Frontal cortex (tissue), 4 donors: ENCODE results near the gene TMEM39A. TPM values are rescaled to one million over a fixed set of nuclear protein-coding genes. Genes with fewer than 3 reads are reported as not detected.

Source experiments
- DNase-seq, 2 donors: peaks; one replicate each; pipeline ENCODE4 v3.0.0; 2012; ENCODE audit warnings: low spot score in 2 of 2
- FAIRE-seq: peaks from 2 replicates; lab custom pipeline; 2012; peaks lifted over from hg19 to GRCh38; lab: Jason Lieb, UNC
- total RNA-seq: library from RNA; depleted of rRNA; stranded (reverse); fragments of >200 nt; gene quantifications from one replicate; pipeline ENCODE4 v1.2.3, GENCODE V29; 2014
- donor health status: control.
- donor health status: control.
- donor health status: control.

Gene TMEM39A
- total RNA-seq, 1 donor from 2014 or later = 9.8 TPM

GRCh38 chr3:119457246-119457645 is 6.2 kb downstream of the TMEM39A start:
- DNase-seq (no peak), FAIRE-seq (no peak)

DNA sequence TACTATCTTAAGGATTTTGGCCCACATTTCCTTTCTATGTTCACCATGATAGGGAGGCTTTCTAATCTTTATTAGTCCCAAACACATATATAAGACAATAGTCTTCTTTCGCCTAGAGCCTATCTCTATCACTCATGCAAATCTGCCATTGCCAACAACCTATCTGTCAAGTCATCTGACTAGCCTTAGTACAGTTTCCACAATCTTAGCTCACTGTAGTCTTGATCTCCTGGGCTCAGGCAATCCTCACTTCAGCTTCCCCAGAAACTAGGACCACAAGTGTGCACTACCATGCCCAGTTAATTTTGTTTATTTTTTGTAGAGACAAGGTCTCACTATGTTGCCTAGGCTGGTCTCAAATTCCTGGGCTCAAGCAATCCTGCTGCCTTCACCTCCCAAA is 6.9 kb downstream of the TMEM39A start:
- FAIRE-seq (no peak), DNase-seq (no peak)

- DNase-seq = no peak
- FAIRE-seq = no peak
These were observed 9.6 kb downstream of the TMEM39A start for GRCh38 chr3:119453822-119454221.

GRCh38 chr3:119444590-119444989 is 18.8 kb downstream of the TMEM39A start:
- FAIRE-seq (no peak), DNase-seq (no peak)

DNA sequence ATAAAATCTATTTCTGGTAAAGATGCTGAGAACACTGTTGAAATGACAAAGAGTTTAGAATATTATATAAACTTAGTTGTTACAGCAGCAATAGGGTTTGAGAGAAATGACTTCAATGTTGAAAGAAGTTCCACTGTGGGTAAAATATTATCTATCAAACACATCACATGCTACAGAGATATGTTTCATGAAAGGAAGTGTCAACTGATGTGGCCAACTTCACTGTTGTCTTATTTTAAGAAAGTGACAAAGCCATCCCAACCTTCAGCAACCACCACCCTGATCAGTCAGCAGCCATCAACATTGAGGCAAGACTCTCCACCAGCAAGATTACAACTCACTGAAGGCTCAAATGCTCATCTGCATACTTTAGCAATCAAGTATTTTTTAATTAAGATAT is 20.2 kb downstream of the TMEM39A start:
- DNase-seq (no peak), FAIRE-seq (no peak)

DNA sequence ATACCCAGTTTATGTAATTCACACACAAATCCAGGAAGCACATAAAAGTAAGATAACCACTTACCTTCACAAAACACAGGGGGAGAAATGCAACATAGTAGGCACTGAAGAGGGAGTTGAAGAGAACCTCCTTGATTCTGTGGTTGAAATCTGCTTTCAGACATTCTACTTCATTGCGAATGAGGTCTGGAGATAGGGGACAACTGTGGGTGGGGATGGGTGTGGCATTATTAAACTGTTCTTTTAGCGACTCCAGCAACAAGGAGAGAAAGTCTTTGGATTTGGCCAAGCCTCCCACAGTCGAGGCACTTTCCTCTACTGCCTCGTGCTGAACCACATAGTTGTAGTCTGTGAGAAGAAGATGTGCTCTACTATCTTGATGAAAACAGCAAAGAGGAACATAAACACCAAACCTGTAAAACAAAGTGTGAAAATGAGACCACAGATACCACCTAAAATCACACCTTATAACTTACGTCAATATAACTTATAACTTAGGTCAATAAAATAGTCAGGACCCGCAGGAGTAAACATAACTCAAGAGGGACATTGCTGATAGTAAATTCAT is 25.6 kb downstream of the TMEM39A start:
- no peak for DNase-seq
- no peak for FAIRE-seq

GRCh38 chr3:119436977-119437376 is 26.4 kb downstream of the TMEM39A start:
- DNase-seq = no peak
- FAIRE-seq = no peak

GRCh38 chr3:119434703-119435102 is 28.7 kb downstream of the TMEM39A start:
- FAIRE-seq (no peak), DNase-seq (no peak)

- DNase-seq (no peak), FAIRE-seq (no peak)
These were observed 29.6 kb downstream of the TMEM39A start for GRCh38 chr3:119433613-119434325.

DNA sequence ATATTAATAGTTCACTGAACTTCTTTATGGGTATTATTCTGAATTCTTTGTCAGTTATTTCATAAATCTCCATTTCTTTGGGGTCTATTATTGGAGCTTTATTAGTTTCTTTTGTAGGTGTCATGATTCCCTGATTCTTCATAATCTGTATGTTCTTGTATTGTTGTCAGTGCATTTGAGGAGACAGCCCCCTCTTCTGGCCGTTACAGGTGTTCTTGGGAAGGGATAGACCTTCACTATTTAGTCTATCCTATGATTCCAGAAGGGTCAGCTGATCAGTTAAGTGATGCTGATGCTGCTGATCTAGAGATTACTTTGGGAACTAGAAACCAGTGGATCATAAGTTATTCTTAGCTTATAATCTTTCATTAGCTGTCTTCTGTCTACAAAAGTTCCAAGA is 34.9 kb downstream of the TMEM39A start:
- DNase-seq = no peak
- no peak for FAIRE-seq

DNA sequence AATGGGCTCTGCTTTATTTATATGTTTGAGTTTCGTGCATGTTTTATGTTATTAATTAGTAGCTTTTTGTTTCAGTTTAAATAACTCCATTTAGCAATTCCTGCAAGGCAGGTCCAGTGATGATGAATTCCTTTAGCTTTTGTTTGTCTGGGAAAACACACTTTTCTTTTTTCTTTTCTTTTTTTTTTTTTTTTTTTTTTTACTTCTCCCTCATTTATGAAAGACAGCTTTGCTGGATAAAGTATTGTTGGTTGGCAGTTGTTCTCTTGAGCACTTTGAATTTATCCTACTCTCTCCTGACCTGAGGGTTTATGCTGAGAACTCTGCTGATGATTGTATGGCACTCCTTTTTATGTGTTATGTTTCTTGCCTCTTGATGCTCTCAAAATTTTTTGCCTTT is 35.7 kb downstream of the TMEM39A start:
- FAIRE-seq = no peak
- DNase-seq = no peak

GRCh38 chr3:119420196-119420595 is 43.2 kb downstream of the TMEM39A start:
- FAIRE-seq = no peak
- no peak for DNase-seq

DNA sequence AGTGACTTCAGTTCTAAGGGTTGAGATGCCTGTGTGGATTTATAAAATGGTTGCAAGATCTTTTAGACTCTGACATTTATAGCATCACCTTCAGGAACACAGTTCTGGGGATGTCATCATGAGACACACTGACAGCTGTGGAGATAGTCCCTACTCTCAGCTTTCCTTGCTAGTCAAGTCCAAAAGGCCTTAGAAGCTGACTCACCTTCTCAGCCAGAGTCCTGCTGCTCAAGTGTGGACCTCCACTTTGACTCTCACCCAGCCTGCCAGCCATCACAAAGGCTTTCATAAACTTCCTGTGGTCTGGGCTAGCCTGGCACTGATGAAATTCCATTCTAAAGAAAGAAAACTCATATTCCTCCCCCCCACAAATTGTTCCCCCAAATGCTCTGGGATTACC is 44.8 kb downstream of the TMEM39A start:
- no peak for DNase-seq
- no peak for FAIRE-seq

DNA sequence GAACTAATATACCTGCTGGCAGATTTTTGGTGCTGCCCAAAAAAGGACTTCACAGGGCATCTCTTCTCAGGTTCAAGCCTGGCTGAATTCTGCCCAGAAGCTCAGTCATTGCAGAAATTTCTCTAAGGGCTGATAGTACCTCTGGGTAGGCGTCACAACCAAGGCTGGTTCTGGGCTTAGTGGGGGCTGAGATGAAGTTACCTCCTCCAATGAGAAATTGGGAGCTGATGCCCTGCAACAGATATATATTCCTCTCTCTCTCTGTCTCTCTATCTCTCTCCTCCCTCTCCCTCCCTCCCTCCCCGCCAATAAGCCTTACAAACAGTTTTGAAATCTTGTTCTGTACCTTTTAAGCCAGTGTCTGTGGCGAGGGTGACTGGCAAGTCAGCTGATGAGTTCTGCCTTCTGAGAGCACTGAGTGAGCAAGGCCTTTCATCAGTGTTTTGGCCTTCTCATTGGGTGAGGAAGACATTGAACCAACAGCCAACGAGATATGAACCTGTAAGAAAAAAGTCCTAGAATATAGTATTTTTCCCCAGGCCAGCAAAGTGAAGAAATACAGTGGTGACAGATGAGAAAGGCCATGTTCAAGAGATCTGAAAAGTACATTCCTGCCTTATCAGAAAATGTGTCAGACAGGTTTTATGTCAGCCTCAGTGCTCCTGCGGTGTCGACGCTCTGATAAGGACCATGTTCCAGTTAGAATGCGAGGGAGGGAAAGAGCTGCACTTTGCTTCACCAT is 45.5 kb downstream of the TMEM39A start:
- DNase-seq (no peak), FAIRE-seq (no peak)

DNA sequence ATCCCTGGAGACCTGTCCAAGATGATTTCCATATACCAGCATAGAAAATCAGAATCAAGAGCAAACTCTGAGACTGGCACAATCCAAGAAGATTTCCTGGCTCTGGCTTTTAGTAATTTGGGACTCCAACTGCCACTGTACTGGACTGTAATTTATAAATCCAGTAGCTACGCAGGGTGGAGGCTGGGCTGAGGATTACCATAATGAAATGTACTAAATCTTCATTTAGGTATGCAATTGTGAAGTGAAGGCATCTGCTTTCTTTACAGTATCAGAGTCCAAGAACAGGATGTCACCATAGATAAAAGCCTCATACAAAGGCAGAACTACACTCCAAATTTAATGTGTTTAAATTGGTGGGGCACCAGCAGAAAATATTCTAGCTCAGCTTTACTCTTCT is 46.5 kb downstream of the TMEM39A start:
- FAIRE-seq (no peak), DNase-seq (no peak)

DNA sequence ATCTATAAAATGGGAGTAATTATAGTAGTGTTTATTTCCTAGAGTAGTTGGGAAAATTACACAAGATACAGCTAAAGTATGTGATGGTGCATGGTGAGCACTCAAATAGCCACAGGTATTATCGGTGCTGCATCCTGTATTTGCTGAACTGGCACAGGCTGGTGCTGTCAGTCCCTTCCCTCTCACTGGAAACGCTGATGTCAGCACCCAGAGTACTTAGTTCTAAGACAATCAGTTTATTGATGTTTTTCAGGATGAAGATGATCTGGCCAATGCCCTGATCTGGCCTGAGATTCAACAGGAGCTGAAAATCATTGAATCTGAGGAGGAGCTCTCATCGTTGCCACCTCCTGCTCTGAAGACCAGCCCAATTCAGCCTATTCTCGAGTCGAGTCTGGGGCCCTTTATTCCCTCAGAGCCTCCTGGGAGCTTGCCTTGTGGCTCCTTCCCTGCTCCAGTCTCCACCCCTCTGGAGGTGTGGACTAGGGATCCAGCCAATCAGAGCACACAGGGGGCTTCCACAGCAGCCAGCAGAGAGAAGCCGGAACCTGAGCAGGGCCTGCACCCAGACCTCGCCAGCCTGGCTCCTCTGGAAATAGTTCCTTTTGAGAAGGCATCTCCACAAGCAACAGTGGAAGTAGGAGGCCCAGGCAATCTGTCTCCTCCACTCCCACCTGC is 49.7 kb downstream of the TMEM39A start:
- DNase-seq = no peak
- no peak for FAIRE-seq

DNA sequence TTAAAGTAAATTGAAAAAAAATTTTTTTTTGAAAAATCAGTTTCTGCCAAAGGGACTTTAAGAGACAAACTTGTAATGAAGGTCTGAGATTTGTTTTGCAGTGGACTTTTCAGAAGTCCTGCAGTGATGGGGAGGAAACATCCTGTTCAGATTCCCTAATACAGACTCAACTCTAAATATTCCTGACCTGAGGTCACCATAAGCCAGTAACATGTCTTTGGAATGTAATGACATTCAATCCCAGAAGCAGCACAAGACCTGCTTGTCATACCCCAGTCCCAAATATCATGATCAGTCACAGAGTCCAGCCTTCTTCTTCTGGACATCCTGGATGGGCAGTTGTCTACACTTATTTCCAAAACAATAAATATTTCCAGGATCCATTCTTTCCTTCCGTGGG is 53.6 kb downstream of the TMEM39A start:
- no peak for DNase-seq
- no peak for FAIRE-seq

GRCh38 chr3:119408243-119408950 is 55.0 kb downstream of the TMEM39A start:
- no peak for FAIRE-seq
- no peak for DNase-seq

- FAIRE-seq = no peak
- DNase-seq = no peak
These were observed 58.1 kb downstream of the TMEM39A start for GRCh38 chr3:119405315-119405714.

DNA sequence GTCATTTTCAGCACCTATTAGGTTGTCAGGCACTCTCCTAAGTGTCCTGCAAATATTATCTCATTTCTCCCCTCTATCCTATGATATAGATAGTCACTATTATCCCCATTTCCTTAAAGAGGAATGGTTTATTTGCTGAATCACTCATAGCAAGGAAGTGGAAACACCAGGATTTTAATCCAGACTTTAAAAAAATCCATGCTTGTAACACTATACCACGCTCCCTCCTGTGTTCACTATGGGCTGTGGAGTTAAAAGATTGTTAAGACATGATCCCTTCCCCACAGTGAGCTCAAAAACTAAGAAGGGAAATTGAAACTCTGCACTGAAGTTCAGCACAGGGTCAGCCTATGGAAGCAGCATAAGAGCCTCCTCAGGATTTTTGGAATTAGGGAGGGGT is 60.2 kb downstream of the TMEM39A start:
- no peak for FAIRE-seq

More for the DNA sequence above, 60.2 kb downstream of the TMEM39A start:
- no peak for DNase-seq
